HG03442 (cell line): ENCODE data around the gene IGSF9.

Experiments used
- ATAC-seq: cut with Tn5 transposase; IDR thresholded peaks from one replicate; pipeline ENCODE4 v1.9.1; 2021; ENCODE audit warnings: mild to moderate bottlenecking, moderate library complexity; ENCODE audit not compliant: unreplicated experiment

IGSF9 gene, protein sequence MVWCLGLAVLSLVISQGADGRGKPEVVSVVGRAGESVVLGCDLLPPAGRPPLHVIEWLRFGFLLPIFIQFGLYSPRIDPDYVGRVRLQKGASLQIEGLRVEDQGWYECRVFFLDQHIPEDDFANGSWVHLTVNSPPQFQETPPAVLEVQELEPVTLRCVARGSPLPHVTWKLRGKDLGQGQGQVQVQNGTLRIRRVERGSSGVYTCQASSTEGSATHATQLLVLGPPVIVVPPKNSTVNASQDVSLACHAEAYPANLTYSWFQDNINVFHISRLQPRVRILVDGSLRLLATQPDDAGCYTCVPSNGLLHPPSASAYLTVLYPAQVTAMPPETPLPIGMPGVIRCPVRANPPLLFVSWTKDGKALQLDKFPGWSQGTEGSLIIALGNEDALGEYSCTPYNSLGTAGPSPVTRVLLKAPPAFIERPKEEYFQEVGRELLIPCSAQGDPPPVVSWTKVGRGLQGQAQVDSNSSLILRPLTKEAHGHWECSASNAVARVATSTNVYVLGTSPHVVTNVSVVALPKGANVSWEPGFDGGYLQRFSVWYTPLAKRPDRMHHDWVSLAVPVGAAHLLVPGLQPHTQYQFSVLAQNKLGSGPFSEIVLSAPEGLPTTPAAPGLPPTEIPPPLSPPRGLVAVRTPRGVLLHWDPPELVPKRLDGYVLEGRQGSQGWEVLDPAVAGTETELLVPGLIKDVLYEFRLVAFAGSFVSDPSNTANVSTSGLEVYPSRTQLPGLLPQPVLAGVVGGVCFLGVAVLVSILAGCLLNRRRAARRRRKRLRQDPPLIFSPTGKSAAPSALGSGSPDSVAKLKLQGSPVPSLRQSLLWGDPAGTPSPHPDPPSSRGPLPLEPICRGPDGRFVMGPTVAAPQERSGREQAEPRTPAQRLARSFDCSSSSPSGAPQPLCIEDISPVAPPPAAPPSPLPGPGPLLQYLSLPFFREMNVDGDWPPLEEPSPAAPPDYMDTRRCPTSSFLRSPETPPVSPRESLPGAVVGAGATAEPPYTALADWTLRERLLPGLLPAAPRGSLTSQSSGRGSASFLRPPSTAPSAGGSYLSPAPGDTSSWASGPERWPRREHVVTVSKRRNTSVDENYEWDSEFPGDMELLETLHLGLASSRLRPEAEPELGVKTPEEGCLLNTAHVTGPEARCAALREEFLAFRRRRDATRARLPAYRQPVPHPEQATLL

DNA sequence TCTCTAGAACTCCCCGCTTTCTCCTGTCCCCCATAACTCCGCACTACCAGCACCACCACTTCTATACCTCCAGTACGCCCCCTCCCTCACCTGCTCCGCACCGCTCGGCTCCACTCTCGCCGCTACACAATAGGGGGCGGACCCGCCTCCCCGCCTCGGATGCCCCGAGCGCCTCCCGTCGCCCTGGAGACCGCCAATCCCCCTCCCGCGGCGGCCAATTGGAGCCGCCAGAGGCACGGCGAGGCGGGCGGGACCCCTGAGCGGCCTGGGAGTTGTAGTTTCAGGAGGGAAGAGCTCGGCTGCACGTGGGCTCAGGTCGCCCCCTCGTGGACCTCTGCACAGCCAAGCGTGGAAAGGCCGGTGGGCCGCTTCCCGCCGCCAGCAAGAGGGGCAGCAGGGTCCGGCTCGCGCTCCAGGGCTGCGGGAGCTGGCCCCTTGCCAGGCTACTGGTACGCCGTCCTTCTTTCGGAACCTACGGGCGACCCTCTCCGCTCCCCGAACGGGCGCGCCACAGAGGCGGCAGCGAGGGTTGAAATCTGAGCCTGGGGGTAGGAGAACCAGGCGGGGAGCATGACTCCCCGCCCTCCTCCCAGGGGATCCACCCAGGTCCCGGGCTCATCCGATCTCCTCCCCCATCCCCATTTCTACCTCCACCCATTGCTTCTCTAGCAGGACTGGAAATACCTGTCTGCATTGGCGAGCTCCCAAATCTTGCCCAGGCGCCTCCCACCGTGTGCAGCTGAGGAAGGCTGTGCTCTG lies at the start of gene IGSF9:
Gene IGSF9 (minus strand): TSS at position 131 of the 759 bp plus-strand sequence. CDS start 2,159 bp downstream, outside the sequence.
- ATAC-seq = peak; percentile 67

DNA sequence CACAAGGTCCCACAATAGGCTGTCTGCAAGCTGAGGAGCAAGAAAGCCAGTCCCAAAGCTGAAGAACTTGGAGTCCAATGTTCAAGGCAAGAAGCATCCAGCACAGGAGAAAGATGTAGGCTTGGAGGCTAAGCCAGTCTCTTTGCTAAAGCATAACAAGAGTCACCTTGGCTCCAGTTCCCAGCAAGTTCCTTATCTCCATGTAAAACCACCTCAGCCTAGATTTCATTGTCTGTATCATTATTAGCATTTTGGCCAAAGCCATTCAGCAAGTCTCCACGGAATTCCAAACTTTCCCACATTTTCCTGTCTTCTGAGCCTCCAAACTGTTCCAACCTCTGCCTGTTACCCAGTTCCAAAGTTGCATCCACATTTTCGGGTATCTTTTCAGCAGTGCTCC lies 49.5 kb upstream of the IGSF9 start:
- no peak for ATAC-seq

DNA sequence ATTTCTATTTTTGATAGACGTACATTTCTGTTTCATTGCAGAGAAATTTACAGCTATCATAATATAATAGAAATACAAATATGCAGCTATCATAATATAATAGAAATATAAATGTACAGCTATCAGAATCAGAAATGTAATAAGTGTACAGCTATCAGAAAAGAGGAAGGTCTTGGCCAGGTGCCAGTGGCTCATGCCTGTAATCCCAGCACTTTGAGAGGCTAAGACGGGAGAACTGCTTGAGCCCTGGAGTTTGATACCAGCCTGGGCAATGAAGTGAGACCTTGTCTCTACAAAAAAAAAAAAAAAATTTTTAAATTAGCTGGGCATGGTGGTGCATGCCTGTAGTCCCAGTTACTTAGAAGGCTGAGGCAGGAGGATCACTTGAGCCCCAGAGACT lies 48.5 kb upstream of the IGSF9 start:
- ATAC-seq = no peak

DNA sequence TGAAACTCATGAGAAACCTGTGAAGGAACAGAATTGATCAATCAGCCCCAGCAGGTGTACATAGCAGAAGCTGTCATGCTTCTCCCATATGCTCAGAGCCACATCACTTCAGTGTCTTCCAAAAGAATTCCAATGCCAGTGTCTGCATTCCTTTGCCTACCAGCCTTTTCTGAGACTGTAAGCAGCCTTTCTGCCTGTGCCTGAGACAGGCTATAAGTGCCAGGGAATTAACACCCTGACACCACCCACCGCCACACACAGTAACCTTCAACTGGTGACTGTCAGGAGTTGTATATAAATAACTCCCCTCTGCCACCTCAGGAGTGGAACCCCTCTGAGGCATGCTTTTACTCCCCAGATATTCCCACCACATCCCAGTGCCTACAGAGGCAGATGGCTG lies 46.7 kb upstream of the IGSF9 start:
- no peak for ATAC-seq

DNA sequence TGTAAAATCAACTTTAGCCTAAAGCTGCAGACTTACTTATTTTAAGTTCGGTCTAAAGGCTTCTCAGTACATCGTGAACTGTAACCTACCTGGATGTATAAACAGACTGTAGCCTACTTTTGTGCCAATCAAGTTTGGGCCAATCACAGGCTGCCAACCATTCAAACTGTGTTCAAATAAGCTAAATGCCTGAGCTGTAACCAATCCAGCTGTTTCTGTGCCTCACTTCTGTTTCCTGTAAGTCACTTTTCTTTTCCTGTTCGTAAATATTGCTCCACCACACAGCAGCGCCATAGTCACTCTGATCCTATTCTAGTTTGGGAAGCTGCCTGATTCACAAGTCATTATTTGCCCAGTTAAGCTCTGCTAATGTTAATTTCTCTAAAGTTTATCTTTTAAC lies 46.1 kb upstream of the IGSF9 start:
- no peak for ATAC-seq

DNA sequence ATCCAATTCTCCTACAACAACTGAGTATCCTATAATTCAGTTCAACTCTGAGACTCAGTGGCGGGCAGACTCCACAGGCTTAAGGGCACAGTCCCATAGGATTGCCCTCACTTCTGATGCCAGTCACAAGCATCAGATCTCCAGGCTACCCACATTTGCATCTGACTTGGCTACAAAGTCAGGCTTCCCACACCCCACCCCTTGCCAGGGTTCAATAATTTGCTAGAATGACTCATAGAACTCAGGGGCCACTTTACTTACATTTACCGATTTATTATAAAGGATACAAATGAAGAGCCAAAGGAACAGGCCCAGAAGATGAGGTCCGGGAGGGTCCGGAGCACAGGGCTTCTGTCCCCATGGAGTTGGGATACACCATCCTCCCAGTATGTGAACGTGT lies 44.6 kb upstream of the IGSF9 start:
- no peak for ATAC-seq

DNA sequence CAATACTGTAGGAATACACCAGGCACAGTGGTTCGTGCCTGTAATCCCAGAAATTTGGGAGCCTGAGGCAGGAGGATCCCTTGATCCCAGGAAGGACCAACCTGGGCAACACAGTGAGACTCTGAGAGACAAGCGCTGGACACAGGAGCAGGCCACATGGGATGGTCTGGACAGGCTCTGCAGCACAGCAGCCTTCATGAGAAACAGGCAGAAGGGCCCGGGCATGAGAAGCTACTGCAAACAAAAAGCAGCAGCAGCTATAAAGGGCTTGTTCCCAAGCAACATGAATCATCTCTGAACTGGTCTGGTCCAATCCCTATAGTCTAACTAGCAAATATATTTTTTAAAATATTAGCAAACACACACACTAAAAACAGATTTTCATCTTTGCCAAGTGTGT lies 44.2 kb upstream of the IGSF9 start:
- ATAC-seq = no peak

DNA sequence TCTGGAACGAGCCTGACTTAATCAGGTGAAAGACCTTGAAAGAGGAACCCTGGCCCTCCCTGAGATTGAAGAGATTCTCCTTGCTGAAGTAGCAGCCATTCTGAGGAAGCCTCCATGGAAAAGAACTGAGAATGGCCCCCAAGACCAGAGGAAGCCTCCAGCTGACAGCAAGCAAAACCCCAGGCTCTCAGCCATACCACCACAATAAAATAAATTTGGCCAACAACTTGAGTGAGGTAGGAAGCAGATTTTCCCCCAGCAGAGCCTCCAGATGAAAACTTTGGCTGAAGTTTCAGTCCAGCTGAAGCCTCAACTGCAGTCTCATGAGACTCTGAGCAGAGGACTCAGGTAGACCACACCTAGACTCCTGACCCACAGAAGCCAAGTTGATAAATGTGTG lies 42.6 kb upstream of the IGSF9 start:
- no peak for ATAC-seq

DNA sequence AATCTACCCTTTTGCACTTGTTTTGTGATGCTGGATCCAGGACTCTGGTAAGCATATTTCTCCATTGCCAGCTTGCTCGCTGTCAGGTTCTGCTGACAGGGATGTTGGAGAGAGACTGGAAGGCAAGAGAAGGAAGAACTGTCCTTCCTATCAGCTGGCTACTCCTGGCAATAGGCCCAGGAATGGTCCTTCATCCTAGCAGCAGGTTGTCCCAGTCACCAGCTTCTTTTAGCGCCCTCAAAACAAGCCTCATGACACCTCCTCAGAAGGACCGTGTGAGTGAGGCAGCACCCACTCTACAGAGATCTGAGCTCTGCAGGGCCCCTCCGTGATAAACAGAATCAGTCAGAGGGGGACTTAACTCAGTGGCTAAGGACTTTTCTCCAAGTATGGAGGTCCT lies 41.8 kb upstream of the IGSF9 start:
- no peak for ATAC-seq

DNA sequence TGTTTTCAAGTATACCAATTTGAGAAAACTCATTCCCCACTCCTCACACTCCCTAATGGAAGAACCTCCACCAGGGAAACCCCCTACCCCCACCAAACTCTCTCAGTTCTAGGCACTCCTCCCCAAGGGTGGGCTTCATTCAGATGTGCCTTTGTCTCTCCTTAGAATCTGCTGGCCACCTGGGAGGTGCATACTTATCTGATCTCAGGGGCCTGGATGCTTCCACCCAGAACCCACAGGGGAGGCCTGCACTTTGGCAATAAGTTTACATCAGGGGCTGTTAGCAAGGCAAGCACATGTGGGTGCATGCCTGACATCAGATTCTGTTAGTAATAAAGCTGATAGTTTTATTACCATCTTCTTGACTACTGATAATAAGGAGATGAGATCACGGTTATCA lies 41.1 kb upstream of the IGSF9 start:
- no peak for ATAC-seq

DNA sequence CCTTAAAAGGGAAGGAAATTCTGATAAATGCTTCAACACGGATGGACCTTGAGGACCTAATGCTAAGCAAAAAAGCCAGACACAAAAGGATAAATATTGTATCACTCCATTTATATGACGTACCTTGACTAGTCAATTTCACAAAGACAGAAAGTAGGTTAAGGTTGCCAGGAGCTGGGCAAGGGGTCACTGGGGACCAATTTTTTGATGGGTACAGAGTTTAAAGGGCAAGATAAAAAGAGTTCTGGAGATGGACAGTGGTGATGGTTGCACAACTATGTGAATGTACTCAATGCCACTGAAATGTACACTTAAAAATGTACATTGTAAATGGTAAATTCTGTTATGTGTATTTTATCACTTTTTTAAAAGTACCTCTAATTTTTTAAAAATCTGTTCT lies 40.7 kb upstream of the IGSF9 start:
- no peak for ATAC-seq

DNA sequence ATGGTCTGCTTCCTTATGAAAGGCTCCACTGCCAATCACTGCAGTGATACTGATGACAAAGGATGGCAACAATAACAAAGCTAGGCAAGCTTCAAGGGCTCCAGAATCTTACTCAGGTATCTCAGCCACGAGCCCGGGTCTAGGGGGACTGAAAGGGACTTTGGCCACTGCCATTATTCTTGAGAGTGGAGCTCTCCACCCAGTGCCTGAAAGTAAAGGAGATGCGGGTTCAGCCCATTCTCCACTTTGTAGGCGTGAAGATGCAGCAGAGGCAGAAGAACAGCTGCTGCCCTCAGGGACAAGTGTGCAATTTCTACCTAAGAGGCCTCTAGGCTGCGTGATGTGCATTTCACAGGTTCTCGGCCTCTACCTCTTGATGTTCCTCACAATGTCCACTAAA lies 40.1 kb upstream of the IGSF9 start:
- no peak for ATAC-seq

DNA sequence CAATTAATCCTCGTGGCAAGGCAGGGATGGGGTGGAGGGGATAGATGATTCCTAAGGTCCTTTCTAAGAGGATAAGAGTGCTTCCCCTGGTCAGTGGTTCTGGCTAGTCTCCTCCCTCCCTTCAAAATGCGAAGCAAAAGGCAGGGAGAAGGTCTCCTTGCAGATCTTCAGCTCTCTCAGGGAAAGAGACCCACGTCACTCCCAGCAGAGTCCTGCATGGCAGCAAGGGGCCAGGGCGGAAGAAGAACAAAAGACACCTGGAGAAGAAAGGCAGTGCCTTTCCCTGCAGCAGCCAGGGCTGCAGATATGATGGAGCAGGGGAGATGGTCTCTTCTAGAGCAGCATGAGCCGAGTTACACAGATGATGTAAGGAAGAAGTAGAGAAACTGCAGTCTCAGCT lies 38.3 kb upstream of the IGSF9 start:
- ATAC-seq = no peak

DNA sequence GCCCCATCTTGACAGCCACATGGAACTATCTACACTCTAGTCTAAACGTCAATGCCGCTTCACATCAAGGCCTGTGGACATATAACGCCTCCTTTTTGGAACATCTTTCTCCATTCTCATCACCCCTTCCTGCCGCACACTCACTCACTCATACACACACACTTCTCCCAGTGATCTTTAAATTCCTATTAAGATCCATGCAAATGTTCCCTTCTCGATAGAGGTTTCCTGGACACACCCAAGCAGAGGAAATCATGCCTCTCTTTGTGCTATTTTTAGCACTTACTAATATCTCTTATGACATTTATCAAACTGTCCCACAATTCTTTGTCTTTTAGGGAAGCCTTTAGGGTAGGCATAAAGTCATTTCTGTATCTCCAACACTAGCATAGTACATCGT lies 36.9 kb upstream of the IGSF9 start:
- no peak for ATAC-seq

DNA sequence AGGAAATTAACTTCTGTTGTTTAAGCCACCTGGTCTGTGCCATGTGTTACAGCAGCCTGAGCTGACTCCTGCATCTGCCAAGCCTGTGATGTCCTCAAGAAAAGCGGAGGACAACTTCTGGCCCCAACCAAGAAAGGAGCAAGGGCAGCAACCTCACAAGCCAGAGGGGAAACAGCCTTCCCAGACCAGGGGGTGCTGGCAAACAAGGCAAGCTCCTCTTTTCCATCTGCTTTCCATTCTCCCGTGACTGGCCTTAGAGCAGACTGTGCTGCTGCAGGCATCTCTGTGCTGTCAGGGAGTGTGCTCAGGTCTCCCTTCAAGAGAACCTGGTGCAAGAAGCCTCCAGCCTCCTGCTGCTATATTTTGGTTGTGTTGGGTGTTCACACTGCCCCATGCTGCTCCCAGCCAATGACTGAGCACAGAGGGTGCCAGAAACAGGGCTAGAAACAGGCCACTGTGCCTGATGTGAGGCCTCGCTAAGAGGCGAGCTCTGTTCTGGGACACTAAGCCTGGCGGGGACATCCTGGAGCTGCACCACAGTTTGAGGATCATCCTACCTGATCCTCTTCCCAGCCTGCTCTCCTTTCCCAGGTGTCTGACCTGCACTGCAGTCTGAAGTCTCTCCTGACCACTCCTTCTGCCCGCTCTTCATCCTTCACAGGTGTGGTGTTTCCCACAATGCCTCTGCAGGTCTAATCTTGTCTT lies 36.1 kb upstream of the IGSF9 start:
- no peak for ATAC-seq

DNA sequence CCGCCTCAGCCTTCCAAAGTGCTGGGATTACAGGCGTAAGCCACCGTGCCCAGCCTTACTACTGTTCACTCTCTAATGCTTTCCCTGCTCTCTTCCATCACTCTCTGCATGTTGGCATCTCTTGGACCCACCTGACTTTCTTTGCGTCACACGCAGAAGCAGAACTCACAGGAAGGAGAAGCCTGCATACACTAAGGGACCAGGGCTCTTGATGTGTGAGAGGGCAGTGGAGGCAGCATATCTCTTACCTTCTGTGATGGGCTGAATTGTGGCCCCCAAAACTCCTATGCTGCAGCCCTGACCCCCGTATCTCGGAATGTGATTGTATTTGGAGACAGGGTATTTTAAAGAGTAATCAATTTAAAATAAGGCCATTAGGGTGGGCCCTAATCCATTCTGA lies 35.4 kb upstream of the IGSF9 start:
- ATAC-seq = no peak

DNA sequence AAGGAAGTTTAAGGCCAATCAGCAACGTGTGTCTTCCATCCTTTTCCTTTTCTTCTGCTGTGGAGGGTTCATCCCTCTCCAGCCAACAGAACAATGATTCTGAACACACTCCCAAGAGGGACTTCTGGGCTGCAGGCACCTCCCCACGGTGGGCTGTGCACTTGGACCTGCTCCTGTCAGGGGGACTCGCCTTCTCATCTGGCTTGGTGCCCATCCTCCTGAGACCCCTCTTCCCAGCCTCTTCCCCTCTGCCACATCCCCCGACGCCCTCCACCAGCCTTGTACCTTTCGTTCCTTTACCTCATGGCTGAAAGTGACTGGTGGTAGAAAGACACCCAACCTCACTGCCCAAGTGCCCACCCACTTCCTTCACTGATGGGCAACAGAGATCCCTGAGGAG lies 34.7 kb upstream of the IGSF9 start:
- no peak for ATAC-seq

DNA sequence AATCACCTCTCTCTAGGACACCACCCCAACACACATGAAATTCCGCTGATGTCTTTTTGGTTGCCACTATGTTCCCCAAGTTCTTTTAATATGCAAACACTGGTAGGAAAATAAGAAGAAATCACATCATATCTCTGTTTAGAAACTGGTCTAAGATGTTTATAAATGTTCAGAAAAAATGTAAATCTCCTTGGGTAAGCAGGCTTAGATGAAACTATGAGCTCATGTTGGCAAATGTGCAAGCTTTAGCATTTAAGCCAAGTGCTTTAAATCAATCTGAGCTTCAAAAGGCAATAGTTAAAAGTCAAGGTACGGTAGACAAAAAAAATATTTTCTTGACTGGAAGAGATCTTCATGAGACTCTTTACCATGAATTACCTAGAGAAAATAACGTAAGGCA lies 33.8 kb upstream of the IGSF9 start:
- no peak for ATAC-seq

DNA sequence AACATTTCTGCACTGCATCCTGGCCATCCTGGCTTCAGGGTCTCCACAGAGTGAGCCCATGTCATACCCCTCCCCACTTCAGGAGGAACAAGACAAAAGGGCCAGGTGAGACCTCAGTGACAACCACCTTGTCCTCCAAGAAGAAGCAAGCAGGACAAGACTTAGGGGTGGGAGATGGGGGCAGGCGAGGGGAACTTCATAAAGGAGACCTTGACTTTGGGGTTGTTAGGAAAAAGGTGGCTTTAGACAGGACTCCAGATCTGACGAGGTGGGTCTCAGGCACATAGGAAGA lies 32.6 kb upstream of the IGSF9 start:
- no peak for ATAC-seq

DNA sequence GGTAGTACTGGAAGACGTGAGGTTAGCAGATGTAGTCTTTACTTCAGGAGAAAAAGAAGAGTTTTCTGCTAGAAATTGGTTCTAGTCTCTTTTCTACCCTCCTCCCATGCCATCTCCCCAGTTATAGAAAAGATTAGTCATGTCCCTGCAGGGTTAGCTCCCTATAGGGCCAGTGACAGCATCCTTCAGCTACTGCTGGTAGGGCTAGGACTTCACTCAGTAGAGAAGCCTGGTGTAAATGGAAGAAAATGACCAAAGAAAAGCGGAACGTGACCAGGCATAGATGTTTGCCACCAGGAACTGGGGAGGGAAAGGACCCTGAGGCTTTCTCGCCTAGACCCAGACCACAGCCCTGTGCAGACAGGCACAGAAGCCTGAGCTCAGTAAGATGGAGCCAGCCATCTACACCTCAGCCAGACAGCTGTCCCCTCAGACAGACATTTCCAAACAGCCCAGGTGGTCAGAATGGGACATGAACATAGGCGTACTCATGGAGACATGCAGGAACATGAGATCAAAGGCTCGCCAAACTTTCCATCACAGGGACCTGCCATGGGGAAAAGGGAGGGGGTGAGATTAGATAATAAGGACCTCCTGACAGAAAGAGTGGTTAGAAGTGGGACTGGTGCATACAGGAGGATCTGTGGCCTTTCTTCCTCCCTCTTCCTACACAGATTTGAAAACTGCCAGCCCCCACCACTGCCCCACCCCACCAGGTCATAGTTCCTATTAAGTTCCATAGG lies 32.1 kb upstream of the IGSF9 start:
- no peak for ATAC-seq
